GM19397 (cell line): ENCODE data around the gene C16orf82.

Experiments
- ATAC-seq: cut with Tn5 transposase; IDR thresholded peaks from one replicate; pipeline ENCODE4 v1.9.1; 2021; ENCODE audit warnings: mild to moderate bottlenecking, moderate library complexity; ENCODE audit not compliant: unreplicated experiment

Gene C16orf82

GRCh38 chr16:27066668-27067537 is at the start of gene C16orf82:
TSS of gene C16orf82 (plus strand) at chr16:27066927.
- no peak for ATAC-seq

- ATAC-seq = no peak
Observed at GRCh38 chr16:27020031-27020430, 46.7 kb upstream of the C16orf82 start.

- no peak for ATAC-seq
Observed at GRCh38 chr16:27024010-27024409, 42.7 kb upstream of the C16orf82 start.

GRCh38 chr16:27025581-27025980 is 41.1 kb upstream of the C16orf82 start:
- no peak for ATAC-seq

- ATAC-seq = no peak
Observed at GRCh38 chr16:27027971-27028370, 38.8 kb upstream of the C16orf82 start.

GRCh38 chr16:27028591-27029110 is 38.1 kb upstream of the C16orf82 start:
- ATAC-seq = no peak

GRCh38 chr16:27029525-27029924 is 37.2 kb upstream of the C16orf82 start:
- ATAC-seq = no peak

- no peak for ATAC-seq
Observed at GRCh38 chr16:27033281-27033979, 33.3 kb upstream of the C16orf82 start.

GRCh38 chr16:27040732-27041131 is 26.0 kb upstream of the C16orf82 start:
- ATAC-seq = no peak

GRCh38 chr16:27046958-27047518 is 19.7 kb upstream of the C16orf82 start:
- no peak for ATAC-seq

- ATAC-seq = no peak
Observed at GRCh38 chr16:27048316-27048715, 18.4 kb upstream of the C16orf82 start.

- no peak for ATAC-seq
Observed at GRCh38 chr16:27049117-27049516, 17.6 kb upstream of the C16orf82 start.

GRCh38 chr16:27052007-27052406 is 14.7 kb upstream of the C16orf82 start:
- ATAC-seq = no peak

- ATAC-seq = no peak
Observed at GRCh38 chr16:27053996-27054395, 12.7 kb upstream of the C16orf82 start.

- ATAC-seq = no peak
Observed at GRCh38 chr16:27058299-27058698, 8.4 kb upstream of the C16orf82 start.

GRCh38 chr16:27070776-27071175 is 4.0 kb downstream of the C16orf82 start:
- ATAC-seq = no peak

GRCh38 chr16:27073733-27074132 is 7.0 kb downstream of the C16orf82 start:
- no peak for ATAC-seq

GRCh38 chr16:27080895-27081294 is 14.2 kb downstream of the C16orf82 start:
- ATAC-seq = no peak

- ATAC-seq = no peak
Observed at GRCh38 chr16:27083861-27084261, 17.1 kb downstream of the C16orf82 start.

GRCh38 chr16:27084307-27085028 is 17.7 kb downstream of the C16orf82 start:
- no peak for ATAC-seq

- ATAC-seq = no peak
Observed at GRCh38 chr16:27085182-27085581, 18.5 kb downstream of the C16orf82 start.
